ENCODE results near the gene RAB10.
"Not testable (repeated sequence)": the region's sequence is repeated elsewhere in the genome, so short reads cannot be mapped to it uniquely, and the experiment has no call there.

The RAB10 gene

GRCh38 chr2:26033818-26034636 is at the start of gene RAB10:
RAB10 (plus strand) TSS chr2:26034084; CDS start chr2:26034609, 525 bp downstream.
- DNase-seq (ENCODE audit: low read depth), result peak; percentile 99

- no peak for DNase-seq (ENCODE audit: low read depth)
Measured at GRCh38 chr2:25988134-25988533, 45.8 kb upstream of the RAB10 start.

- no peak for DNase-seq (ENCODE audit: low read depth)
Measured at GRCh38 chr2:25989154-25989553, 44.7 kb upstream of the RAB10 start.

- DNase-seq (ENCODE audit: low read depth), result no peak
Measured at GRCh38 chr2:25991965-25992364, 41.9 kb upstream of the RAB10 start.

- DNase-seq (ENCODE audit: low read depth), result no peak
Measured at GRCh38 chr2:25992556-25992955, 41.3 kb upstream of the RAB10 start.

GRCh38 chr2:25993049-25993448 is 40.8 kb upstream of the RAB10 start:
- DNase-seq (ENCODE audit: low read depth), result no peak

GRCh38 chr2:25994509-25994908 is 39.4 kb upstream of the RAB10 start:
- no peak for DNase-seq (ENCODE audit: low read depth)

- DNase-seq (ENCODE audit: low read depth), result peak; percentile 74
Measured at GRCh38 chr2:25996844-25997243, 37.0 kb upstream of the RAB10 start.

GRCh38 chr2:25998816-25999383 is 35.0 kb upstream of the RAB10 start:
- DNase-seq (ENCODE audit: low read depth), result not testable (repeated sequence)

GRCh38 chr2:25999406-25999805 is 34.5 kb upstream of the RAB10 start:
- not testable (repeated sequence) for DNase-seq (ENCODE audit: low read depth)

- DNase-seq (ENCODE audit: low read depth), result no peak
Measured at GRCh38 chr2:26000561-26001082, 33.3 kb upstream of the RAB10 start.

GRCh38 chr2:26001743-26002351 is 32.0 kb upstream of the RAB10 start:
- peak; percentile 79 for DNase-seq (ENCODE audit: low read depth)

- DNase-seq (ENCODE audit: low read depth), result no peak
Measured at GRCh38 chr2:26002632-26003310, 31.1 kb upstream of the RAB10 start.

- no peak for DNase-seq (ENCODE audit: low read depth)
Measured at GRCh38 chr2:26008095-26008494, 25.8 kb upstream of the RAB10 start.

- peak; percentile 95 for DNase-seq (ENCODE audit: low read depth)
Measured at GRCh38 chr2:26008851-26009566, 24.9 kb upstream of the RAB10 start.

- DNase-seq (ENCODE audit: low read depth), result no peak
Measured at GRCh38 chr2:26009567-26009963, 24.3 kb upstream of the RAB10 start.

- DNase-seq (ENCODE audit: low read depth), result no peak
Measured at GRCh38 chr2:26010943-26011342, 22.9 kb upstream of the RAB10 start.

- DNase-seq (ENCODE audit: low read depth), result no peak
Measured at GRCh38 chr2:26011609-26011989, 22.3 kb upstream of the RAB10 start.

- peak; percentile 49 for DNase-seq (ENCODE audit: low read depth)
Measured at GRCh38 chr2:26011990-26012856, 21.7 kb upstream of the RAB10 start.

GRCh38 chr2:26013668-26014067 is 20.2 kb upstream of the RAB10 start:
- DNase-seq (ENCODE audit: low read depth), result no peak
